Right cardiac atrium (tissue), 5 donors: ENCODE data around the gene KIF1A. TPM values are rescaled to one million over a fixed set of nuclear protein-coding genes. Genes with fewer than 3 reads are reported as not detected.

ENCODE experiments used
- ATAC-seq, 2 donors: fragments of 200-7000 bp; cut with Tn5 transposase; one replicate each; pipeline versions ENCODE4 v1.8.0 to v1.9.1; 2020; ENCODE audit warnings: moderate library complexity in 2 of 2, mild to moderate bottlenecking in 1 of 2
- DNase-seq, 3 donors: peaks; one replicate each; pipeline ENCODE4 v3.0.0-alpha.2; 2020
- H3K27ac ChIP-seq: one replicate; pipeline ENCODE4 v1.5.1; 2013; ENCODE audit warnings: mild to moderate bottlenecking, low read length, control low read depth, moderate library complexity
- H3K27me3 ChIP-seq: one replicate; pipeline ENCODE4 v1.6.1; 2013; ENCODE audit not compliant: control insufficient read depth, insufficient read depth
- H3K4me1 ChIP-seq: one replicate; pipeline ENCODE4 v1.6.1; 2013; ENCODE audit warnings: low read length; ENCODE audit not compliant: control insufficient read depth, insufficient read depth
- H3K4me3 ChIP-seq: one replicate; pipeline ENCODE4 v1.5.1; 2013; ENCODE audit warnings: low read length, control low read depth
- H3K9me3 ChIP-seq: one replicate; pipeline ENCODE4 v1.6.1; 2013; ENCODE audit warnings: low read length; ENCODE audit not compliant: control insufficient read depth
- WGBS: extraction: QIAGEN DNeasy Blood & Tissue Kit; methylation state at CpG from one replicate; pipeline ENCODE4 v1.1.7; 2013; 5-methylcytosine and 5-hydroxymethylcytosine counted together
- intact Hi-C, 4 donors: fragments of 100-400 bp; cut with DNase I; formaldehyde crosslinking; loops; one replicate each; pipeline versions ENCODE4 v1.11.0 to v1.14.0; 2022 to 2023
- long read RNA-seq, 4 donors: library from polyadenylated mRNA; unstranded; transcript quantifications; one replicate each; pipeline ENCODE4 v2.0.0, GENCODE V29; 2020 to 2021
- polyA plus RNA-seq: library from polyadenylated mRNA; stranded (reverse); fragments of 200-250 nt; gene quantifications from one replicate; pipeline ENCODE4 v1.2.3, GENCODE V29; 2013
- total RNA-seq, 4 donors: library from RNA; stranded (reverse); fragmentation: NEBNext Ultra II Directional; extraction: Animal tissue kit (Norgen Biotek cat#: 25700); gene quantifications; one replicate each; pipeline ENCODE4 v1.2.1, GENCODE V29; 2021
- donor health status: healthy with polysubstance abuse.
- donor health status: DM: no; HTN: yes; CAD: no.
- donor health status: DM: no; HTN: no; CAD: no.
- donor health status: DM: no; HTN: yes; CAD: no; lungs with severe emphysema.
- donor health status: DM: yes; HTN: yes; CAD: no.

KIF1A gene, protein sequence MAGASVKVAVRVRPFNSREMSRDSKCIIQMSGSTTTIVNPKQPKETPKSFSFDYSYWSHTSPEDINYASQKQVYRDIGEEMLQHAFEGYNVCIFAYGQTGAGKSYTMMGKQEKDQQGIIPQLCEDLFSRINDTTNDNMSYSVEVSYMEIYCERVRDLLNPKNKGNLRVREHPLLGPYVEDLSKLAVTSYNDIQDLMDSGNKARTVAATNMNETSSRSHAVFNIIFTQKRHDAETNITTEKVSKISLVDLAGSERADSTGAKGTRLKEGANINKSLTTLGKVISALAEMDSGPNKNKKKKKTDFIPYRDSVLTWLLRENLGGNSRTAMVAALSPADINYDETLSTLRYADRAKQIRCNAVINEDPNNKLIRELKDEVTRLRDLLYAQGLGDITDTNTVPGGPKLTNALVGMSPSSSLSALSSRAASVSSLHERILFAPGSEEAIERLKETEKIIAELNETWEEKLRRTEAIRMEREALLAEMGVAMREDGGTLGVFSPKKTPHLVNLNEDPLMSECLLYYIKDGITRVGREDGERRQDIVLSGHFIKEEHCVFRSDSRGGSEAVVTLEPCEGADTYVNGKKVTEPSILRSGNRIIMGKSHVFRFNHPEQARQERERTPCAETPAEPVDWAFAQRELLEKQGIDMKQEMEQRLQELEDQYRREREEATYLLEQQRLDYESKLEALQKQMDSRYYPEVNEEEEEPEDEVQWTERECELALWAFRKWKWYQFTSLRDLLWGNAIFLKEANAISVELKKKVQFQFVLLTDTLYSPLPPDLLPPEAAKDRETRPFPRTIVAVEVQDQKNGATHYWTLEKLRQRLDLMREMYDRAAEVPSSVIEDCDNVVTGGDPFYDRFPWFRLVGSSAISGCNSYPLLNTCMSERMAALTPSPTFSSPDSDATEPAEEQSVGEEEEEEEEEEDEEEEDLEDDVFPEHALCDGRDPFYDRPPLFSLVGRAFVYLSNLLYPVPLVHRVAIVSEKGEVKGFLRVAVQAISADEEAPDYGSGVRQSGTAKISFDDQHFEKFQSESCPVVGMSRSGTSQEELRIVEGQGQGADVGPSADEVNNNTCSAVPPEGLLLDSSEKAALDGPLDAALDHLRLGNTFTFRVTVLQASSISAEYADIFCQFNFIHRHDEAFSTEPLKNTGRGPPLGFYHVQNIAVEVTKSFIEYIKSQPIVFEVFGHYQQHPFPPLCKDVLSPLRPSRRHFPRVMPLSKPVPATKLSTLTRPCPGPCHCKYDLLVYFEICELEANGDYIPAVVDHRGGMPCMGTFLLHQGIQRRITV (N-terminal part only)
- total RNA-seq (10 to 100 TPM; 45.3 to 83.0 (median 66.9) TPM), polyA plus RNA-seq (45.7 TPM)
- long read RNA-seq, donor 1, full-length matches to known transcripts: 5 of 160 reads
- long read RNA-seq, donor 1, partial matches to known transcripts: 82 of 160 reads
- long read RNA-seq, donor 1, other reads (novel, unspliced or antisense): 73 of 160 reads
- long read RNA-seq, donor 2, full-length matches to known transcripts: 4 of 75 reads
- long read RNA-seq, donor 2, partial matches to known transcripts: 45 of 75 reads
- long read RNA-seq, donor 2, other reads (novel, unspliced or antisense): 26 of 75 reads
- long read RNA-seq, donor 3, full-length matches to known transcripts: 16 of 124 reads
- long read RNA-seq, donor 3, partial matches to known transcripts: 65 of 124 reads
- long read RNA-seq, donor 3, other reads (novel, unspliced or antisense): 43 of 124 reads
- long read RNA-seq, donor 4, full-length matches to known transcripts: 5 of 94 reads
- long read RNA-seq, donor 4, partial matches to known transcripts: 56 of 94 reads
- long read RNA-seq, donor 4, other reads (novel, unspliced or antisense): 33 of 94 reads

DNA sequence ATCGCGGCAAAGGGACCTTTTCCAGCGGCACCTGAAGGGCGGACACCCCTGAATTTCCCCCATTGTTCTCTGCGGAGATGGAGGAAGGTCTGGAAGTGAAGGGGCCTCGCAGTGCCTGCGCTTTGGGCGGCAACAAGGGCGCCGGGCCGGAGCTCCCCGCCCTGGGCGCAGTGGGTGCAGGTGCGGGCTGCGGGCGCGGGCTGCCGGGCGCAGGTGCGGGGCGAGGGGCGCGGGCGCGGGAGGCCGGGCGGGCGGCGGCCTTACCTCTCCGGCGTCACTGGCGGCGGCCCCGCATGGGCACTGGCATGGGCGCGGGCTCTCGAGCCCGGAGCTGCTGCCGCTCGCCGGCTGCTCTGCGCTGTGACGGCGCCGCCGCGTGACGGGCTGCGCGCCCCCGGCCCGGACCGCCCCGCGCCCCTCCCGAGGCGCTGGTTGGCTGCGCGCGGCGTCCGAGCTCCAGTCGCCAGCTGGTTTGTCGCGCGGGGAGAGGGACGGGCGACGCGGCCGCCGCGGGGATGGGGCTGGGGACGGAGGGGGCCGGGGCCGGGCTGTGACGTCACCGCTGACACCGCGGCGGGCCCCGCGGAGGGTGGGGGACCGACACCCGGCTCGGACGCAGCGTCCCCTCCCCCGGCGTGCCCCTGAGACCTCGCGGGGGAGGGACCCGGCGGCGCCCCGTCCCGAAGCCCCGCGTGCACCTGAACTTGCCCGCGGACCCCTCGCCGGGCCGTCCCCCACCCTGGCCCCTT, at the start of gene KIF1A:
Gene KIF1A, minus strand, starts transcription at position 362 of the 749 bp plus-strand sequence. CDS start 22,467 bp downstream, outside the sequence.
- Histone ChIP-seq H3K4me3 (peak within 1 kb of the TSS; percentile 56), H3K27ac (no peak within 1 kb of the TSS), H3K27me3 (no peaks in the 10 kb centered on the region), H3K9me3 (peaks cover 4% of the 10 kb centered on the region), H3K4me1 (no peaks in the 10 kb centered on the region)
- intact Hi-C loops: no loop called here
- peak in 2 of 3 donors; percentile 80 to 87 for DNase-seq
- peak; percentile 66 to 77 for ATAC-seq
- under 1% methylated on average over 103 of the region's 104 CpGs for WGBS

DNA sequence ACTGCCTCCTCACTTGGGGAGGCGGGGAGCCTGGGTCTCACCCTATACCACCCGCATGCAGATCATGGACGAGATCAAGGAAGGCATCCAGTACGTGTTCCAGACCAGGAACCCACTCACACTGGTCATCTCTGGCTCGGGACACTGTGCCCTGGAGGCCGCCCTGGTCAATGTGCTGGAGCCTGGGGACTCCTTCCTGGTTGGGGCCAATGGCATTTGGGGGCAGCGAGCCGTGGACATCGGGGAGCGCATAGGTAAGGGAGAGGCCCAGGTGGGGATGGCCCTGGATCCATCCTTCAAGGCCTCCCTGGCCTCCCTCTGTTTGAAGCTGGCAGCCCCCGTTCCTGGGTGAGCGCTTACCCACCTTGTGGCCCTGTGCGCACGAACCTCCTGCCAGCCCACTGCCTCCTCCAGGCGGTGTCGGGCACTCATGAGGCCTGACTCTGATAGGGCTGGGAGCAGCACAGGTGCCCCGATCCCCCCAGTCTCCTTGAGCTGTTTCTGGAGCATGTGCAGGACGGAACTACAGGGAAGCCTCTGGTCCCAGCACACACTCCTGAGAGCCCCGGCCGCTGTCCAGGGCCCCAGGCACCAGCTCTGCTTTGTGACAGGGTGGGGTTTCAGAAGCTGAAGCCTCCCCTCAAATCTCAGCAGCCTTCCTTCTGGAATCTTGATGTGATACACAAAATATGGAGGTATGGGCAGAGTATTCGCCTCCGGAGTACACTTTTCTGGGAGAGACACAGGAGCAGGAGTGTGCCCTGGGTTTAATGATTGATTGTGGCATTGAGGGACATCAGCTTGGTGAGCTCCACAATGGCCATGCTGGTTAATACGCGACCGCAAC, 49.3 kb upstream of the KIF1A start:
- Histone ChIP-seq H3K4me3 (no peak overlapping the region), H3K27me3 (no peaks in the 10 kb centered on the region), H3K9me3 (no peaks in the 10 kb centered on the region), H3K27ac (no peak overlapping the region), H3K4me1 (no peaks in the 10 kb centered on the region)
- DNase-seq (peak in 1 of 3 donors; percentile 28), ATAC-seq (no peak)
- intact Hi-C loops: loop anchor here in 1 of 4 donors (10.0 kb wide), 1 partner anchor 195 kb away; no protein-coding TSS in a partner anchor
- WGBS: 87% methylated on average over 25 of the region's 25 CpGs

DNA sequence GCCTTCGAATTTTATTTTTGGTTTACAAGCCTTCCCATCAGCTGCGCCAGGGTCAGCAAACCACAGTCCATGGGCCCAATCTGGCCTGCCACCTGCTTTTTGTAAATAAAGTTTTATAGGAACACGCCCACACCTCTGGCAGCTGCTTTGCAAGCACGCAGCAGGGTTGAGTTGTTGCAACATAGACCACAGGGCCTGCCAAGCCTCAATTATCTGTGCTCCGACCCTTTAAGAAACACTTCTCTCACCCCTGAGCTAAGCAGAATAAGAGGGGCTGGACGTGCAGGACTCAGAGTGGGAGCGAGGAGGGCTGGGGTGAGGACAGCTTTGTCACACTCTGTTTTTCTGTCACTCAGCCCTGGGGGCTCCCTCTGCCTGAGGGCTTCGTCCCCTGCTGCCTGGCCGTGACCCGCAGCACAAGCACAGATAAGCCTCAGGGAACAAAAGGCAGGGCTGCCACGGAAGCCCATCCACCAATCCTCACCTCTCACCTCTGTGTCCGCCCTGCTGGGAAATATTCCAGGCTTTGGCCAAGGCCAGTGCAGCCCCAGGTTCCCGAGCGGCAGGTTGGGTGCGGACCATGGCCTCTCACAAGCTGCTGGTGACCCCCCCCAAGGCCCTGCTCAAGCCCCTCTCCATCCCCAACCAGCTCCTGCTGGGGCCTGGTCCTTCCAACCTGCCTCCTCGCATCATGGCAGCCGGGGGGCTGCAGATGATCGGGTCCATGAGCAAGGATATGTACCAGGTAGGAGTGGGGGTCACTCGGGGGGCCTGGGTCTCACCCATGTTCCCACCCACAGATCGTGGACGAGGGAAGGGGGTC, 48.5 kb upstream of the KIF1A start, which contains the start of gene AGXT:
Gene AGXT, plus strand, starts transcription at position 539 of the 823 bp plus-strand sequence. Its CDS starts 42 bp downstream, at position 581.
- H3K27me3 ChIP-seq: no peaks in the 10 kb centered on the region
- H3K4me3 ChIP-seq: no peak within 1 kb of the TSS
- no peaks in the 10 kb centered on the region for H3K9me3 ChIP-seq
- WGBS: 67% methylated on average over 21 of the region's 21 CpGs
- intact Hi-C loops: loop anchor here in 1 of 4 donors (10.0 kb wide), 1 partner anchor 196 kb away; no protein-coding TSS in a partner anchor
- no peak within 1 kb of the TSS for H3K27ac ChIP-seq
- no peak for ATAC-seq
- DNase-seq: no peak
- H3K4me1 ChIP-seq: no peaks in the 10 kb centered on the region

DNA sequence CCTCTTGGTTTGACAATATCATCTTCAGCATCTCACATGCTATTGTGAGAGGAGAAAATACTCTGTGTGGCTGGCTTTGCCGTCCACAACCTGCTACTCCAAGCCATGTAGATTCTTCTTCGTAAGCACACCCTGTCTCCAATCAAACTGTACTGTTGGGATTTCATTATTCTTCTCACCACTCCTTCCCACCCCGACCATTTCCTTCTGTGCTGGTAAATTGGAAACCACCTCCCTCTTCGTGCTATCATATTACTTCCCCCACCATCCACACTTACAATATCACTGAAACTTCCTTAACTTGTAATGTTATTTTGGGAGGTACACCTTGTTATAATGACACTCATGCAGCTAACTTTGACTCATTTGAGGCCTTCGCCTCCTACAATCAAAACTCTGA, 45.4 kb upstream of the KIF1A start:
- intact Hi-C loops: loop anchor here in 1 of 4 donors (10.0 kb wide), 1 partner anchor 199 kb away; no protein-coding TSS in a partner anchor
- Histone ChIP-seq H3K4me3 (no peak overlapping the region), H3K27me3 (no peaks in the 10 kb centered on the region), H3K27ac (no peak overlapping the region), H3K9me3 (no peaks in the 10 kb centered on the region), H3K4me1 (no peaks in the 10 kb centered on the region)
- no peak for ATAC-seq
- WGBS: 73% methylated on average over 5 of the region's 5 CpGs
- DNase-seq: no peak

DNA sequence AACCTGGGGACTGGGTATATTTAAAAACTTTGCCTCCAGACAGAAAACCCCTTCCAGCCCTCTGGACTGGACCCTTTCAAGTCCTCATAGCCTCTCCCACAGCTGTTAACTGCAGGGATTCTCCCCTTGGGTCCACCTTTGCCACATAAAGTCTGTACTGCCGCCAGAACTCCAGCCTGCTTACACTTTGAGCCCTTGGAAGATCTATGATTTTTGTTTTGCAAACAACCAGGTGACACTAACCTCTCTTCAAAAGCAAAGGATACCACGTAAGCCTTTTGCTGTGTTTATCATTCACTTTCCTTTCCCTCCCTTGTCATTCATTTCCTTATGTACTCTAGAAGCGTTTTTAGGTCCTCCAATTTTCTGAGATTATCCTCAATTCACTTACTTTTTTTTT, 44.5 kb upstream of the KIF1A start:
- intact Hi-C loops: loop anchor here in 1 of 4 donors (10.0 kb wide), 1 partner anchor 200 kb away; no protein-coding TSS in a partner anchor
- Histone ChIP-seq H3K27me3 (no peaks in the 10 kb centered on the region), H3K4me3 (no peak overlapping the region), H3K27ac (no peak overlapping the region), H3K4me1 (no peaks in the 10 kb centered on the region), H3K9me3 (no peaks in the 10 kb centered on the region)
- ATAC-seq (no peak), DNase-seq (no peak)
- 76% methylated on average over 3 of the region's 3 CpGs for WGBS

DNA sequence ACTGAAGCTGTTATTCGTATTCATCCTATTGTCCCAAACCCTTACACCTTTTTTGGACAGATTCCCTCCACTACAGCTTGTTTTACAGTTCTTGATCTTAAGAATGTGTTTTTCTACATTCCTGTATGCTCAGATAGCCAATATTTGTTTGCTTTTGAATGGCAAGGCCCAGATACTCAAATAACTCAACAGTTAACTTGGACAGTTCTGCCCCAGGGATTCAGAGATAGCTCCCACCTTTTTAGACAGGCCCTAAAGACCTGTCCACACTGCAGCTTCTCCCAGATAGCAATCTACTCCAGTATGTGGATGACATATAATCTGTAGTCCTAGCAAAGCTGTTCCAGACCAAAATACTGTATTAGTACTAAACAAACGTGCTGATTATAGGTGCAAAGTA, 41.5 kb upstream of the KIF1A start:
- no peaks in the 10 kb centered on the region for H3K4me1 ChIP-seq
- H3K27ac ChIP-seq: no peak overlapping the region
- no peak overlapping the region for H3K4me3 ChIP-seq
- H3K27me3 ChIP-seq: no peaks in the 10 kb centered on the region
- intact Hi-C loops: loop anchor here in 1 of 4 donors (10.0 kb wide), 1 partner anchor 203 kb away; no protein-coding TSS in a partner anchor
- WGBS: 86% methylated on average over 2 of the region's 2 CpGs
- H3K9me3 ChIP-seq: no peaks in the 10 kb centered on the region
- no peak for DNase-seq
- no peak for ATAC-seq

DNA sequence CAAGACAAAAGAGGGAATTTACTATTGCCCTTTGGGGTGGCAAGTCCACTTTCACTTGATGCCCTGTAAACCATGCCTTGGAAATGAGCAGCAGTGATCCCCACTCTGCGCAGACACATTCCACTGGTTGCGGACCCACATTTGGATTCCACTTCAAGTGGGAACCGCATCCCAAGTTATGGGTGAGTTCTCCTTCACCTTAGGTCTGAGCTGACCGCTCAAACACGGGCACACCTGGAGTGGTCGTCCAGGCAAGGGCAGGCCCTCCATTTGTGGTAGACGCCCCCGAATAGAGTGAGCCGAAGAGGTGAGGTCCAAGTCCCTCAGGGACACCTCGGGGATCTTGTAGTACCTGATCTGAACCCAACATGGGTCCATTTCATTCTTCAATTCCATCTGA, 38.9 kb upstream of the KIF1A start:
- 87% methylated on average over 10 of the region's 10 CpGs for WGBS
- no peak for ATAC-seq
- no peaks in the 10 kb centered on the region for H3K4me1 ChIP-seq
- DNase-seq: peak in 1 of 3 donors; percentile 31
- H3K27me3 ChIP-seq: no peaks in the 10 kb centered on the region
- no peak overlapping the region for H3K27ac ChIP-seq
- H3K4me3 ChIP-seq: no peak overlapping the region
- H3K9me3 ChIP-seq: no peaks in the 10 kb centered on the region
- intact Hi-C loops: loop anchor here in 1 of 4 donors (10.0 kb wide), 2 partner anchors 126 to 356 kb away; no protein-coding TSS in a partner anchor

DNA sequence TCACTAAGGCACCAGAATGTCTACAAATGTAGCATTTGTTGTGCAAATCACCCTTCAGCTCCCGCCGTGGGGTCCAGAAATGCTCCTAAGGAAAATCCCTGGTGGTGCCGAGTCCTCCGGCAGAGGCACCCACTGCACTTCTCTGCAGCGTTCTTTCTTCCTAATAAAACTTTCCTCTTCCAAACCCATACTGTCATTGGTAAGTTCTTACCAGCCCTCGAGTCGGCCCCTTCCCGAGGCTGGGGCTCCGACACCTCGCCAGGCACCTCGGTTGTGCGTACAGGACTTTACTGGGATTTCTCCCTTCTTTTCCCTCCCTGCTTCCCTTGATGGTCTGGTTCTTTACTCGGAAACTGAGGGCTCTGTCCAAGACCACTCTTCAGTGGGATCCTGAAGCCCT, 38.3 kb upstream of the KIF1A start:
- no peaks in the 10 kb centered on the region for H3K4me1 ChIP-seq
- intact Hi-C loops: loop anchor here in 1 of 4 donors (10.0 kb wide), 2 partner anchors 126 to 356 kb away; no protein-coding TSS in a partner anchor
- no peak overlapping the region for H3K4me3 ChIP-seq
- DNase-seq: no peak
- H3K27me3 ChIP-seq: no peaks in the 10 kb centered on the region
- H3K27ac ChIP-seq: no peak overlapping the region
- ATAC-seq: no peak
- 81% methylated on average over 13 of the region's 13 CpGs for WGBS
- no peaks in the 10 kb centered on the region for H3K9me3 ChIP-seq
